Astrocyte of the cerebellum (primary cell): ENCODE measurements around the gene PPP1R12B.
"Not testable (repeated sequence)": the region's sequence is repeated elsewhere in the genome, so short reads cannot be mapped to it uniquely, and the experiment has no call there.

ENCODE experiments used
- DNase-seq: peaks from one replicate; pipeline ENCODE4 v3.0.0-alpha.2; 2011; ENCODE audit warnings: low read depth
- H3K4me3 ChIP-seq: 2 replicates; pipeline ENCODE4 v1.5.1; 2011; ENCODE audit warnings: mild to moderate bottlenecking, low read depth, low read length, moderate library complexity
- in situ Hi-C: cut with HindIII; loops from 2 replicates; pipeline ENCODE4 v1.10.0; 2017; ENCODE audit warnings: low sequenced_read_pairs
- TF ChIP-seq, protein P1 (sequence below): IDR thresholded peaks from 2 replicates; pipeline ENCODE4 v1.5.1; 2012; ENCODE audit warnings: low read length, low read depth, moderate library complexity, mild to moderate bottlenecking; ENCODE audit errors: missing control alignments

Gene PPP1R12B

DNA sequence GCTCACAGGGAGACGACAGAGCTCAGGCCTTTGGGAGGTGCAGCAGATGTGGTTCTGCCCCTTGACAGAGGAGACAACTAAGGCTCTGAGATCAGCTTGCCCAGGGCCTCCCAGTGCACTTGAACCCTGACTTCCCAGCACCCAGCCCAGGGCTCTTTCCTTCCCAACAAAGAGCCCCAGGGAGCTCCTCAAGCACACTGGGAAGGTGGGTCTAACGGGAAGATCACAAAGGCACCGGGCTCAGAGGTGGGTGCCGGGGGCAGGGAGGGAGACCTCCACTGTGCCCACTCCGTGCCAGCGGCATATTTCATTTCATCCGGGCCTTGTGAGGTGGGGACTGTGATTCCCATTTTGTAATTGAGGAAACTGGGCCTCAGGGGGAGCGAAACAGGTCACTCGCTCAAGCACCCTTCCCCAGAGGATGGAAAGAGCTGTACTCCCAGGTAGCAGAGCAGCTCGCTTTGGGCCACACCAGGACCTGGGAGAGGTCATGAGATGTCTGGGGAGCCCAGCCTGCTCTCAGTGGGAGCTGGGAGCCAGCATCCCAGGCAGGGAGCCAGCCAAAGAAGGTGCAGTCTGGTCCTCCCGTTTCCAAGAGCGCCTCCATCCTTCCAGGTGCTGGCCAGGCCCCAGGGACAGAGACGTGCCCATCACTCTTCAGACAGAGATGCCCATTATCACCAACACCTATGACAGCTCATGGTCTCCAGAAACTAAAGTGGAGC lies 279.5 kb downstream of the PPP1R12B start:
- no peak overlapping the region for H3K4me3 ChIP-seq
- in situ Hi-C loops: no loop called here
- no peak for DNase-seq
- TF ChIP-seq, protein P1, sequence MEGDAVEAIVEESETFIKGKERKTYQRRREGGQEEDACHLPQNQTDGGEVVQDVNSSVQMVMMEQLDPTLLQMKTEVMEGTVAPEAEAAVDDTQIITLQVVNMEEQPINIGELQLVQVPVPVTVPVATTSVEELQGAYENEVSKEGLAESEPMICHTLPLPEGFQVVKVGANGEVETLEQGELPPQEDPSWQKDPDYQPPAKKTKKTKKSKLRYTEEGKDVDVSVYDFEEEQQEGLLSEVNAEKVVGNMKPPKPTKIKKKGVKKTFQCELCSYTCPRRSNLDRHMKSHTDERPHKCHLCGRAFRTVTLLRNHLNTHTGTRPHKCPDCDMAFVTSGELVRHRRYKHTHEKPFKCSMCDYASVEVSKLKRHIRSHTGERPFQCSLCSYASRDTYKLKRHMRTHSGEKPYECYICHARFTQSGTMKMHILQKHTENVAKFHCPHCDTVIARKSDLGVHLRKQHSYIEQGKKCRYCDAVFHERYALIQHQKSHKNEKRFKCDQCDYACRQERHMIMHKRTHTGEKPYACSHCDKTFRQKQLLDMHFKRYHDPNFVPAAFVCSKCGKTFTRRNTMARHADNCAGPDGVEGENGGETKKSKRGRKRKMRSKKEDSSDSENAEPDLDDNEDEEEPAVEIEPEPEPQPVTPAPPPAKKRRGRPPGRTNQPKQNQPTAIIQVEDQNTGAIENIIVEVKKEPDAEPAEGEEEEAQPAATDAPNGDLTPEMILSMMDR: no peak

DNA sequence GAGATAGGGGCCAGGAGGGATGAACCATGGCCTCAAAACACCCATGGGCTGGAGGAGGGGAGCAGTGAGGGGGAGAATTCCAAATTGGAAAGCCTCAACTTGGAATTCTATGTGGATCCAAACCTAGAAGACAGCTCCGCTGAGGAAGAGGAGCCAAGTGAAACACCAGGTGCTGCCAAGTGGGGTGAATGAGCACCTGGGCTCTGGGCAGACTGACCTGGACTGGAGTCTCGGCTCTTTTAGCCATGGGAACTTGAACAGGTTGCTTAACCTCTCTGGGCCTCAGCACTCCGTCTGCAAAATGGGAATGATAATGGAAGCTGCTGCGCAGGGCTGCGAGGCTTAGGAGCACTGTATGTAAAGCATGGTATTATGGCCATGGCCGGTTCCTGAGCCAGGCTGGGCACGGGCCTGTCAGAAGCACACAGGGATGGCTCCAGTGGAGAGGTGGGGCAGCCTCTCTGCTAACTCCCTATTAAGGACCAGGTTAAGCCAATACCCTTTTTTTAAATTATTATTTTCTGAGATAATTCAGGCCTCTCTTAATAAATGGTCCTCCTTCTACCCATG lies 280.2 kb downstream of the PPP1R12B start:
- H3K4me3 ChIP-seq: no peak overlapping the region
- DNase-seq: no peak
- TF ChIP-seq, protein P1: no peak
- in situ Hi-C loops: no loop called here

DNA sequence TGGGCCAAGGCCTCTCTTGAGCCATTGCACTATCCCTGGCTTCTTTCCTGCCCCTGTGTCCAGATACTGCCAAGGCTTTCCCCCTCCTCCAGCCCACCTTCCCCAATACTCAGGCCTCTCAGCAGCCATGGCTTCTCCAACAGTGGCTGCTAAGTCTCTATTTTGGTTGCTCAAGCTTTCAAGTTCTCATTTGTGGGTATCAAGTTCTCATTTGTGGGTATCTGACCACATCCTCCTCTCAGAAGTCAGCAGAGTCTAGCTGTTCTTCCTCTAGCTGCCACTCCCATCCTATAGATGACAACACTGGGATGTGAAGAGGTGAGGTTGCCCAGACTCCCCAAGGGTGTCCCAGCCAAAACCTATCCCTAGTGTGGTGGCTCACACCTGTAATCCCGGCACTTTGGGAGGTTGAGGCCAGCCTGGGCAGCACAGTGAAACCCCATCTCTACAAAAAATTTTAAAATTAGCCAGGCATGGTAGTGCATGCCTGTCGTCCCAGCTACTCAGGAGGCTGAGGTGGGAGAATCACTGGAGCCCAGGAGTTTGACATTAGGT lies 280.8 kb downstream of the PPP1R12B start:
- in situ Hi-C loops: not testable (repeated sequence)

DNA sequence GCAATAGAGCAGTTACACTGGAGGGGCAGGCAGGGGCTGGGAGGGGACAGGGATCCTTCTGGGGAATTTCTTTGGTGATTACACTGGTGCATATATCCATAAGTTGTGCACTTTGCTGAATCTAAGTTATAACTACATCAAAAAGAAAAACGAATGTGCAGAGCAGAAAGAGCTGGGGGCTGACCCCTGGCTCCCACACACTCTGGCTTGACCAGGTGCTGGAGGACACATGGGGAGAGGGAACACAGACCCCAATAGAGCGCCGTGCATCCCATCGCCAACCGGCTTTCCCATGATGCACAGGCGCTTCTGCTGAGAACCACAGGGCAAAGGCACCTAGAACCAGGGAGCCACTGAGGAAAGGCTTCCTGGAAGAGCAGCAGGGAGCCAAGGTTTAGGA lies 281.6 kb downstream of the PPP1R12B start:
- in situ Hi-C loops, DNase-seq, H3K4me3 ChIP-seq: not testable (repeated sequence)

More for the DNA sequence above, 280.8 kb downstream of the PPP1R12B start:
- DNase-seq, H3K4me3 ChIP-seq: not testable (repeated sequence)

DNA sequence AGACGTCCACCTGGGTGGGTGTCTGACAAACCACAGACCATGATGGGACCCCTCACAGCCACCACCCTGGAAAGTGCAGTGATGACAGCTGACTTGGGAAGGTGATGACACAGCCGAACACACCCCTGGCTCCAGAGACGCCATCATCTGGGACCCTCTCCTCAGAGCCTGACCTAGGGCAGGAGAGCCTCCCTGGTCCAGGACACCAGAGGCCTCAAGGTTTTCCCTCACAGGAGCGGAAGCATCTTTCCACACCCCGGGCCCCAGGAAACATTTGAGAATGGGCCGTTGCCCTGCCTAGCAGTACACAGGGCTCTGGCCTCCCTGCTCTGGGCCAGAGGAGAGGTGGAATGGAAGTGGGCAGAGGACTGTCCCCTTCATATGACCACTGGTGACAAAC lies 282.0 kb downstream of the PPP1R12B start:
- in situ Hi-C loops: no loop called here
- TF ChIP-seq, protein P1: no peak
- no peak overlapping the region for H3K4me3 ChIP-seq
- no peak for DNase-seq

DNA sequence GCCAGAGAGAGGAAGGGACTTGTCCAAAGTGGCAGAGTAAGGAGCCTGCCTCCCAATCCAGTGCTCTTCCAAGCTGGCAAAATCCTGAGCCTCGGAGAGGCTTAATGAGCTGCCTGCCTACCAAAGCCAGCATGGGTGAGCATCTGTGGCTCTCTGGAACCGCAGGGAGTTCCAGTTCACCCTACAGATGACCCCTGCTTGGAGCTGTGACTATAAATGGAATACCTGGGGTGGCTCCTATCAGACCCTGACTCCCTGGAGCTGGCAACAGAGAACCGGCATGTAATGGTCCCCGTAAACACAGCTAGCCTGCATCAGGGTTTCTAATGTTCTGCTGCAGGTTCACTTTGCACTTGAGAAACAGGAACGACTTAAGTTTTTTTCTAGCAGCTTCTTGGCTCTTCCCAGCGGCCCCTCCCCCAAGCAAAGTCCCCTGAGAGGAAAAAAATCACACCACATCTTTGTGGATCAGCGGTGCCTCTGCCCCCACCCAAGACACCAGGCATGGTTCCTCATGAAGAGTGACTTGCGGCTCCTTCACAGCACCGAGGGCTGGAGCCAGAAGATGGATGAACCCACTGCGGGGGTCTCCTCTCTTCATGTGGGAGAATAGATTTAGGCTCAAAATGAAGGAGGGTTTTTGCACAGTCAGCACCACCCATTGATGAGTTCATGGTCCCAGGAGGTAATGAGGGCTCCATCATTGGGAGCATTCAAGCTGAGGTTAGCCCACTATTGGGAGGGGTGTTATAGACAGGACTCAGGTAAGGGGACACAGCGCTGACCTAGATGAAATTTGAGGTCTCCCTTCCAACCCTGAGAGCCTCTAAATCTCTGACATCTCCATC lies 282.8 kb downstream of the PPP1R12B start:
- TF ChIP-seq, protein P1: no peak
- H3K4me3 ChIP-seq: no peak overlapping the region
- in situ Hi-C loops: no loop called here
- DNase-seq: no peak

DNA sequence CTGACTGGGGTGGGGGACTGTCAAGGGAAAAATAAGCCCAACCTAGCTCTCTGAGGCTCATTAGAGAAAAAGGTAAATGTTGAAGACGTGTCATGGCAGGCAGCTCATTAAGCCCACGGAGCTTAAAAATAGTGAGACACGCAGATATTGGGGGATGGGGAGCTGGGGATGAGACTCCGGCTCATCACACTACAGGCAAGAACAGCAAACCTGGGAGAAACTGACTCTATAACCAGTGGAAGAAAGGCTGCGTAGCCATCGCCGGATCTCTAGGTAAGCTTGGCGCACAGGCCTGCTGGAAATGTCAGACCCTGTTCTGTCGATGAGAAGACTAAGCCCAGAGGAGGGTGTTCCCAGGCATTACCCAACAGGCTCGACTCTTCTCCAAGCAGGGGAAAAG lies 283.7 kb downstream of the PPP1R12B start:
- TF ChIP-seq, protein P1: no peak
- DNase-seq: no peak
- in situ Hi-C loops: no loop called here

DNA sequence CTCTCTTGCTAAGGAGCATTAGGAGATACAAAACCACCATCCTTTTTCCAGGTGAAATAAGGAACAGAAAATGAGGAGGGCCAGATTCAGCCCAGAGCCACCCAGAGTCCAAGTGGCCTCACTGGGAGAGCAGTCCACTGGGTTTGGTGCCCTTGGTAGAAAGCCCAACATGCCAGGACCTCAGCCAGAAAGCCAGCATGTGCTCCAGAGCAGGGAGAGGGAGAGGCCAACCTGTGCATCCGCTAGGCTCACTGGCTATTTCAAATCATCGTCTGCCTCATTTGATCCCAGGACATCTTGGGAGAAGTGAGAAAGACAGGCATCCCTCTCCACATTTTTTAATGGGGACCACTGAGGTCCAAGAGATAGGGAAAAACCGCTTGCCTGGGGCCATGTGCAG lies 287.7 kb downstream of the PPP1R12B start:
- in situ Hi-C loops, H3K4me3 ChIP-seq, DNase-seq: not testable (repeated sequence)

More for the DNA sequence above, 283.7 kb downstream of the PPP1R12B start:
- no peak overlapping the region for H3K4me3 ChIP-seq

DNA sequence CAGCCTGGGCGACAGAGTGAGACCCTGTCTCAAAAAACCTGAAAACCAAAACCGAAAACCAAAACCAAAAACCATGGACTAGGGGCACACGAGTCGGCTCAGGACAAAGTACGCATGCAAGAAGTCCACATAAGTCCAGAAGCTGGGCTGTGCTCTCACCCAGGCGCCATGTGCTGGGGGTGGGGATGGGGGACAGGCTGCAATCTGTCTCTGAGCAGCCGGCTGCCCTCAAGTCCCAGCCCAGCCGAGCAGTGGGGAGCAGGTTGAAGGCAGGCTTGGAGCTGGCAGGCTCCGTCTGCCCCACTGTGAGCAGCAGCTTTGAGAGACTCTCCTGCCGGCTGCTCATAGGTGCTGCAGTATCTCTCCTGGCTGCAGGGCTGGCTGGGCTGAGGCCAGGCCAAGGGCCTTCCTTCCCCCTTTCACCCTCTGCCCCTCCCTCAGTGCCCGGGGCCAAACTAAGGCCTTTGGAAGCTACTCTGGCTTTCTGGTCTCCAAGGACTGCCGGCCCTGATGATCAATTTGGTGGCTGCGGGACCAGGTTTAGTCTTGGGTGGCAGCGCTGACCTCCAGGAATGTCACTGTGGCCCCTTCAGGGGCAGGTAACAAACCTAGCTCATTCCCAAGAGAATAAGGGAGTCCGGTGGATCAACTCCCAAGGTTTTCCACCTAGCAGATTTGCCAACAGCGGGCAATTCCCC lies 289.0 kb downstream of the PPP1R12B start:
- H3K4me3 ChIP-seq, in situ Hi-C loops, DNase-seq: not testable (repeated sequence)
